GM12873 (cell line): ENCODE measurements around the gene KLHDC3.

Experiments used
- TF ChIP-seq, protein P1 (sequence below): IDR thresholded peaks from 2 replicates; pipeline ENCODE4 v1.5.1; 2012; ENCODE audit warnings: low read depth, mild to moderate bottlenecking, moderate library complexity, low read length, control low read depth; ENCODE audit not compliant: insufficient read depth; ENCODE audit errors: missing control alignments

Gene KLHDC3

DNA sequence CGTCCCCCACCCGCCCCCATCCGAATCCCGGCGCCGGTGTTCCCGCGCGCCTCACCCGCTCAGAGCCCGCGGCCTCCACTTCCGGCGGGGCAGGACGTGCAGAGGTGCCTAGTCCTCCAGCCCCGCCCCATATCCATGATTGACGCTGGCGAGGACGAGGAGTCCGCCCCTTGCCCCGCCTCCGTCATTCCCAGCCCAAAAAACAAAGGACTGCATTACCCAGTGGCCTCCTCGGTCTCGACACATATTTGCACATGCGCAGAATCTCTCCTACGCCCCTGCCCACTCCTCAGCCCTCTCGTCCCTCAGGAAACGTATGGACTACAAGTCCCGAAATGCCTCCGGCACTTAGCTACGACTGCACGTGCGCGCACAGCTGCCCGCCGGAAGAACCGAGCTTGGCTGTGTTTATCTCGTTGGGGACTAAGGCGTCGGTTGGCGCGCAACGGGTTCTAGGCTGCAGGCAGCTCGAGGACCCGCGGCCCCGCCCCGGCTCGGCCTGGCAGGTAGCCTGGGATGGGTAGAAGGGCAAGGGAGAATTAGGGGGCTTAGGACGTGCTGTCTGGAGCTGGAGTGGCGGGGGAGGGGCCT, at the start of gene KLHDC3, which contains the start of gene MEA1:
Gene KLHDC3, plus strand, starts transcription at position 407 of the 591 bp plus-strand sequence. CDS start 2,944 bp downstream, outside the sequence.
Gene MEA1, minus strand, starts transcription at position 104 of the 591 bp plus-strand sequence. CDS start 133 bp downstream, outside the sequence.
- TF ChIP-seq, protein P1, sequence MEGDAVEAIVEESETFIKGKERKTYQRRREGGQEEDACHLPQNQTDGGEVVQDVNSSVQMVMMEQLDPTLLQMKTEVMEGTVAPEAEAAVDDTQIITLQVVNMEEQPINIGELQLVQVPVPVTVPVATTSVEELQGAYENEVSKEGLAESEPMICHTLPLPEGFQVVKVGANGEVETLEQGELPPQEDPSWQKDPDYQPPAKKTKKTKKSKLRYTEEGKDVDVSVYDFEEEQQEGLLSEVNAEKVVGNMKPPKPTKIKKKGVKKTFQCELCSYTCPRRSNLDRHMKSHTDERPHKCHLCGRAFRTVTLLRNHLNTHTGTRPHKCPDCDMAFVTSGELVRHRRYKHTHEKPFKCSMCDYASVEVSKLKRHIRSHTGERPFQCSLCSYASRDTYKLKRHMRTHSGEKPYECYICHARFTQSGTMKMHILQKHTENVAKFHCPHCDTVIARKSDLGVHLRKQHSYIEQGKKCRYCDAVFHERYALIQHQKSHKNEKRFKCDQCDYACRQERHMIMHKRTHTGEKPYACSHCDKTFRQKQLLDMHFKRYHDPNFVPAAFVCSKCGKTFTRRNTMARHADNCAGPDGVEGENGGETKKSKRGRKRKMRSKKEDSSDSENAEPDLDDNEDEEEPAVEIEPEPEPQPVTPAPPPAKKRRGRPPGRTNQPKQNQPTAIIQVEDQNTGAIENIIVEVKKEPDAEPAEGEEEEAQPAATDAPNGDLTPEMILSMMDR, result no peak

DNA sequence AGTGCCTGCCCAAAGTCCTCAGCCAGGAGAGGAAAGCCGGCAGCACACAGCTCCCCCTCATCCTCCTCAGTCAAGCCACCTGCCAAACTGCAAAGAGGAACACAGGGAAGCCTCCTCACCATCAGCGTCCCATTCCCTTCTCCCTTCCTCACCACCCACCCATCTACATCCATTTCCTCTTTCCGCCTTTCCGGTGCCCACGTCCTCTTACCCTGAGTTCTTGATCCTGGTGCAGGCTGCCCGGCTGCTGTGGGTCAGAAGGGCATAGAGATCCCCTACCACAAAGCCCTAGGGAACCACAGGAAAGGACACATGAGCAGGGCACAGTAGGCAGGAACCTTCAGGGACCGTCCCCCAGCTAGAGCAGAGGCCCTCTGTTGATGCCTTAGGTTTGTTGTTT, 47.5 kb upstream of the KLHDC3 start:
- TF ChIP-seq, protein P1, result no peak

GRCh38 chr6:42967228-42967627, 46.8 kb upstream of the KLHDC3 start:
- TF ChIP-seq, protein P1, result no peak

DNA sequence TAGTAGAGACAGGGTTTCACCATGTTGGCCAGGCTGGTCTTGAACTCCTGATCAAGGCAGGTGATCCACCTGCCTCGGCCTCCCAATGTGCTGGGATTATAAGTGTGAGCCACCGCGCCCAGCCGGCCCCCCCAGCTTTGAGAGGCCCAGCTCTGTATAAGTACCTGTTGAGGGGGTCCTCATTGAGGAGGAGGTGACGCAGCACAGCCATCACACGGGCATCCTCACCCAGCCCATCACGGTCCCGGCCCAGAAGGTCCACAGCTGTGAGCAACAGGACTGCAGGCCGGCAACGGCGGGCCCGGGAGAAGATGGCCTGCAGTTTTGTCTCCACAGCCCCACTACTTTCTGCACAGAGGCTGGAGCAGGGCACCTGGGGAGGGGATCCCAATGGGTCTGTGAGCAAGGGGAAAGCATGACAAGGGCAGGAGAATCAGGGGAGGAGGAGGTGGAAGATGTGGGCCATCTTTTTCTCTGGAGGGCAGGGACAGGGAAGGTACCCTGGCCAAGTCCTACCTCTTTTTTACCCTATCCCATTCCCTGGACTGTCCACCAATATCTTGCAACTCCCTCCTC, 45.8 kb upstream of the KLHDC3 start:
- TF ChIP-seq, protein P1, result no peak

- TF ChIP-seq, protein P1, result no peak
Measured at GRCh38 chr6:42968783-42969182, 45.3 kb upstream of the KLHDC3 start.

DNA sequence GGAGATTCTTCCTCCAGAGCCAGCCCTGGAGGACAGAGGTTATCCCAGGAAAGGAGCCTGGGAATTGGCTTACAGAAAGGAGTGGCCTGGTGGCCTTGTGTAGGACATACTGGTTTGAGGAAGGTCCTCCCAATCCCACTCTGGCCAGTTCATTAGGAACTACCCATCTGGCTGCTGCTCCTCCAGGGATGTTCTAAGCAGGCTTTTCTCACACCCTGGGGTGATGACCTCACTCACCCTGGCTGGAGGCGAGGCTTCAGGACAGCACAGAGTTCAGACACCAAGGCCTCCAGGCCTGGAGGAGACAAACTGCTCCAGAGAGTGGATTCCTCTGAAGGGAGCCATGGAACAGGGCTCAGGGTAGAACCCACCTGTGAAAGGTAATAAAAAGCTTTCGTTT, 44.6 kb upstream of the KLHDC3 start:
- TF ChIP-seq, protein P1, result no peak

DNA sequence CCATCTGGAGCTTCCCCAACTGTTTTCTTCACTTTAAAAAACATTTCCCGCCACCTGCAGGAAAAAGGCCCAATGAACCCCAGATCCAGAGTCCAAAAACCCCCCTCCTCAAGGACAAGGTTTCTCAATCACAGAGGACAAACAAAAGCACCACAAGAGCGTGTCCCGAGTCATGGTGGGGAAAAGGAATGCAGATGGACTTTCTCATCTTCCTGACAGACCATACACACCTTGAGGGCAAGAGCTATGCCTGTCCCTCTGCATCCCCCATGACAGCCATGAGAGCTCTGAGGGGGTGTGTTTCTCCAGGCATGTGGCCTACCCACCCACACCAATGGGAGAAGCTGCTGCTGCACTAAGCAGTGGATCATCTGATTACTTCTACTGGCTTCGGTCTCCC, 44.1 kb upstream of the KLHDC3 start:
- TF ChIP-seq, protein P1, result no peak
